Measurements from ENCODE around the gene PPT1. TPM values are rescaled to one million over a fixed set of nuclear protein-coding genes. Genes with fewer than 3 reads are reported as not detected.
A peak's percentile ranks its signal among the peaks of the same experiment; 100 is the strongest.

Gene PPT1
- total and polyA plus RNA-seq, 2 of the 13 experiments (the other 11 are each of a cell fraction or from before 2014, with no cell fraction given), result 129 TPM

- TF ChIP-seq TFDP2 (CRISPR knock-in tag; IDR thresholded peaks at IDR 0.05), result peak; percentile 71; the same call in 1 of the 2 replicates
- TF ChIP-seq IKZF4 (CRISPR knock-in tag; IDR thresholded peaks at IDR 0.05; ENCODE audit: borderline replicate concordance, low read depth, not compliant biosample characterization), result no peak
- 0 out of 2 replicates have a peak, but pooled peaks have one; percentile 3 for TF ChIP-seq DNMT3B (CRISPR knock-in tag; conservative IDR thresholded peaks at IDR 0.05)
- peak; percentile 90 for TF ChIP-seq POLR2G (IDR thresholded peaks at IDR 0.05; ENCODE audit: low read depth, low read length)
- TF ChIP-seq ELK4 (CRISPR knock-in tag; IDR thresholded peaks at IDR 0.05; ENCODE audit: borderline replicate concordance), result no peak; the same call in 1 of the 2 replicates
- no peak for TF ChIP-seq CBX1 (IDR thresholded peaks at IDR 0.05; ENCODE audit: low read depth)
- no peak for TF ChIP-seq PBX3 (CRISPR knock-in tag; IDR thresholded peaks at IDR 0.05; ENCODE audit: borderline replicate concordance)
- TF ChIP-seq TEAD3 (CRISPR knock-in tag; optimal IDR thresholded peaks at IDR 0.05; ENCODE audit: borderline replicate concordance), result peak; percentile 11
- no peak for TF ChIP-seq ATF6 (CRISPR knock-in tag; conservative IDR thresholded peaks at IDR 0.05)
- TF ChIP-seq GMEB2 (CRISPR knock-in tag; IDR thresholded peaks at IDR 0.05; ENCODE audit: low read depth), result no peak
- TF ChIP-seq ZNF503 (CRISPR knock-in tag; IDR thresholded peaks at IDR 0.05), result no peak
- TF ChIP-seq DMTF1 (CRISPR knock-in tag; IDR thresholded peaks at IDR 0.05), result 0 out of 2 replicates have a peak, but pooled peaks have one; percentile 85
- TF ChIP-seq MXD4 (CRISPR knock-in tag; IDR thresholded peaks at IDR 0.05), result peak; percentile 53; the same call in 1 of the 2 replicates
- TF ChIP-seq FOXP1 (IDR thresholded peaks at IDR 0.05), result no peak
- TF ChIP-seq FOXP1 (CRISPR knock-in tag; IDR thresholded peaks at IDR 0.05), result no peak
- TF ChIP-seq MED8 (CRISPR knock-in tag; IDR thresholded peaks at IDR 0.05; ENCODE audit: insufficient replicate concordance), result no peak
- TF ChIP-seq ZFP41 (CRISPR knock-in tag; IDR thresholded peaks at IDR 0.05; ENCODE audit: borderline replicate concordance), result no peak
Measured at GRCh38 chr1:40039757-40040510, 57.1 kb downstream of the PPT1 start (continued).
